ENCODE results near the gene PERP.

Gene PERP

DNA sequence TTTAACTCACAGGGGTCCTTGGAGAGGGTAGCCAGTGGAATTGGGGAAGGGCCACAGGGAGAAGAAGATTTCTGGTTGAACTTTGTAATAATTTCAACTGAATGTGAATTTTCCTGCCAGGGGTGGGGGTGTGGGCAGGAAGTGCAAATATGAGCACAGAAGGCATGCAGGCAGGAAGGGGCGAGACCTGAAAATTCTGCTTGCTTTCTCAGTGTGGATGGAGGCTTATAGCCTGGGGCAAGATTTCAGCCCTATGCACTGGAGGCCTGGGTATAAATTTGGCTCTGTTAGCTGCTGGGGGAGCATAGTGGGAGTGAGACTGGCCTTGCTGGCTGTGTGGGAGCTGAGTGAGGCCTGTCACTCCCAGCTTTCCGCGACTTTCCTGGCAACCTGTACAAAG is 54.4 kb downstream of the PERP start:
- Histone ChIP-seq H2AFZ (ENCODE audit: low read length, unreplicated experiment) (no peak overlapping the region), H3K27ac (ENCODE audit: low read depth, low read length) (no peak overlapping the region), H3K27me3 (ENCODE audit: insufficient read depth, low read length) (peaks cover 13% of the 10 kb centered on the region), H3K4me1 (ENCODE audit: control insufficient read depth, insufficient read depth, low read length, unreplicated experiment) (no peaks in the 10 kb centered on the region), H3K79me2 (ENCODE audit: control insufficient read depth, insufficient read depth, low read length, unreplicated experiment) (no peaks in the 10 kb centered on the region), H3K4me3 (ENCODE audit: low read depth, low read length) (no peak overlapping the region), H3K36me3 (ENCODE audit: insufficient read depth, low read length) (no peaks in the 10 kb centered on the region)

DNA sequence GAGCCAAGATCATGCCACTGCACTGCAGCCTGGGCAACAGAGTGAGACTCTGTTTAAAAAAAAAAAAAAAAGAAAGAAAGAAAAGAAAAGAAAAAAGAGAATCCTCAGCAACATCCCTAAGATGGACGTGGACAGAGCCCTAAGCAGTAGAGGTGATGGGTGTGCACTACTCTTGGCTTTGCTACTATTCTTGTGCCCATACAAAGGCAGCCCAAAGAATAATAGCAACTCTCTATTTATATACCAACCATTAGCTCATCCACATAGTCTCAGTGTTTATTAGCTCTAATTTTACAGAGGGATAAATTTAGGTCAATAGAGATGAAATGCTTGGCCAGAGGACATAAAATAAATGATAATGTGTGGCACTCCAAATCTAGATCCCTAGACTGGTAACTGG is 62.2 kb downstream of the PERP start:
- Histone ChIP-seq H3K79me2 (ENCODE audit: control insufficient read depth, insufficient read depth, low read length, unreplicated experiment) (no peaks in the 10 kb centered on the region), H3K4me3 (ENCODE audit: low read depth, low read length) (no peak overlapping the region), H3K27me3 (ENCODE audit: insufficient read depth, low read length) (peaks cover 2% of the 10 kb centered on the region), H2AFZ (ENCODE audit: low read length, unreplicated experiment) (no peak overlapping the region), H3K36me3 (ENCODE audit: insufficient read depth, low read length) (no peaks in the 10 kb centered on the region), H3K27ac (ENCODE audit: low read depth, low read length) (no peak overlapping the region), H3K4me1 (ENCODE audit: control insufficient read depth, insufficient read depth, low read length, unreplicated experiment) (no peaks in the 10 kb centered on the region)

DNA sequence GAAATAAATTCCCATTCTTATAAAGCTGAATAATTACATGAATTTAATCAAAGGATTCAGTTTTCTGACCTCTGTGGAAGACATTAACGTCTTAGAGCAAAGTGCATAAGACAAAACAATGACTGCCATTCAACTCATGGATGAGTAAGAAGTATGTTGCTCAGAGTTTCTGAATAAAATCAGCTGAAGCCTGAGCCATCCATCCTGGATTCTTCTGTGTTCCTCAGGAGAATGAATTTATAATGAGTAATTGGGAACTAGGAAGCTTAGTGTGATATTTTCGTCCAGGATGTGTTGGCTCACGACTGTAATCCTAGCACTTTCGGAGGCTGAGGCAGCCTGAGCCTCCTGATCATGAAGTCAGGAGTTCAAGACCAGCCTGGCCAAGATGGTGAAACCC is 62.8 kb downstream of the PERP start:
- Histone ChIP-seq H2AFZ (ENCODE audit: low read length, unreplicated experiment) (no peak overlapping the region), H3K36me3 (ENCODE audit: insufficient read depth, low read length) (no peaks in the 10 kb centered on the region), H3K27ac (ENCODE audit: low read depth, low read length) (no peak overlapping the region), H3K4me1 (ENCODE audit: control insufficient read depth, insufficient read depth, low read length, unreplicated experiment) (no peaks in the 10 kb centered on the region), H3K79me2 (ENCODE audit: control insufficient read depth, insufficient read depth, low read length, unreplicated experiment) (no peaks in the 10 kb centered on the region), H3K4me3 (ENCODE audit: low read depth, low read length) (no peak overlapping the region), H3K27me3 (ENCODE audit: insufficient read depth, low read length) (peaks cover 2% of the 10 kb centered on the region)

Measured in ACC112 (cell line).